Measurements from ENCODE around the gene RTL5.
A peak's percentile ranks its signal among the peaks of the same experiment; 100 is the strongest.

Gene RTL5

DNA sequence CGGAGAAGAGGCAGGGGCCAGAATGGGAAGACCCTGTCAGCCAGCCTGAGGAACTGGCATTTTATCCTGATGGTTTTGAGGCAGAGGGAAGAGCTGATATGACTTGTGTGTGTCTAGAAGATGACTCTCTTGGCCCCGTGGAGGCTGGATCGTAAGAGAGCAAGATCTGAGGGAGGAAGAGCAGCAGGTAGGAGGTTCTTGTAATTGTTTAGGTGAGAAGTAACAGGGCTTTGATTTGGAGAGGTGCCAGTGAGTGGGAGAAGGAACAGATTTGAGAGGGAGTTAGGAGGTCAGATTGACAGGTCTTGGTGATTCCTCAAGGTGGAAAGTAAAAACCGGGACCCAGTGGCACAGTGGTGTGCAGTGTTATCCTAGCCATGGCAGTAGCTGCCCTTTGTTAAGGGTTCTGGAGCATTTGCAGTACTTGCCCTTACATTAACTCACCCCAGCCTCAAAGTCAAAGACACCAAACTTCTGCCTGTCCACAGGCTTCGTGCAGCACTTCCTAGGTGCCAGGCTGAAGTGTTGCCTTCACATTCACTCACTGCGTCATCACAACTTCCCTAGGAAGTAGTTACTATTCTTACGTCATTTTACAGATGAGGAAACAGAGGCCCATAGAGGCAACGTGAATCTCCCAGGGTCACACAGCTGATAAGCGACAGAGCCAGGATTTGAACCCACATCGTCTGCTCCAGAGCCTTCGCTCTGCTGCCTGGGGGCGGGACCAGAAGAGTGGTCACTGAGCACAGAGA, 23.7 kb downstream of the RTL5 start:
- no peak for DNase-seq

DNA sequence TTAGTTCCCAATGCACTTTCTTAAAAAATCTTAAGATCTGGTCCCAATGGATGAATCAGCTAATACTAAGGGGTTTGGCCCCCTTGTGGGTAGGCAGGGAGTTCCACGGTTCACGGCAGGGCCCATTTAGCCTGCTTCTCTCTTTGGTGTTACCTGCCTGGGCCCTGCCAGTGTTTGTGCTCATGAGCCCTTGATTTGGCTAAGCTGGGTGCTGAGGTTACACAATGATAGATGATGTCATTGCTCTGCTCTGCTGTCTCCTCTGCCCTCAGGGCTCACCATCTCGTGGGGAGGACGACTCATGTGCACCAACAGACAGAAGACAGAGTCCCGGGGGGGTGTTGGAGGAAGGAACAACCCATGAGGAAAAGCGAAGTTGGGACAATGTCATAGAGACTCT, 24.4 kb downstream of the RTL5 start:
- peak; percentile 52 for DNase-seq

DNA sequence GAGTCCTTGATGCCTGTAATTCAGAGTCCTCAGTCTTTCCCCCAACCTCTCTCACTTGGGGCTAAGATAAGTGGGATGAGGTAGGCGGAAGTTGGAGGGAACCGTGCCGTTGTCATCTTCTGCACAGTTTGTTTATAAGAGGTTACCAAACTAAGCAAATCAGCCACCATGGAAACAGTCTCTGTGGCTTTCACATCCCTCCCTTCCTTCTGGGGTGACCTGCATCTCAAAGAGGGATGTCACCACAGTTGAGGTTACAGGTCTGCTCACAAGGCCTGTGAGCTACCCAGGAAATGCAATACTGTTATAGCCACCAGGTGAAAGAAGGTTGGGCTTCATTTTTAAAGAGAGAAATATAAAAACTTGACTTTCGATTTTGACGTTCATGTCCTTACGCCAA, 26.3 kb downstream of the RTL5 start:
- DNase-seq, result no peak

DNA sequence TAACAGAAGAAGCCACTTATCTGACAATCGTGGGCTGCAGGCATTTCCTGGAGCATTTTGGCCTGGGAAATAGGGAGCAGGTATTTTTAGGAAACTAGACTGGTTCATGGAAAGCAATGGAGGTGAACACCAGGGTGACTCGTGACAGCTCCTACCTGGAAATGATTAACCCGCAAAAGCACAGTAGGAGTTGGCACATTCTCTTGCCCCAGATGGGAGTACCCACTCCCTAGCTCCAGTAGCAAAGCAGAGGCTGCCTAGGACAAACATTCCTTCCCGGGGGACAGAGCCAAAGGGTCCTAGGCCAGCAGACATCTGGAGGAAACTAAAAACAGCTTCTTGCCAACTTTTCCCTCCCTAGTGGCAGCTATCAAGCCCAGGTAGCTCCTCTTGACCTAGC, 29.0 kb downstream of the RTL5 start:
- DNase-seq, result no peak

DNA sequence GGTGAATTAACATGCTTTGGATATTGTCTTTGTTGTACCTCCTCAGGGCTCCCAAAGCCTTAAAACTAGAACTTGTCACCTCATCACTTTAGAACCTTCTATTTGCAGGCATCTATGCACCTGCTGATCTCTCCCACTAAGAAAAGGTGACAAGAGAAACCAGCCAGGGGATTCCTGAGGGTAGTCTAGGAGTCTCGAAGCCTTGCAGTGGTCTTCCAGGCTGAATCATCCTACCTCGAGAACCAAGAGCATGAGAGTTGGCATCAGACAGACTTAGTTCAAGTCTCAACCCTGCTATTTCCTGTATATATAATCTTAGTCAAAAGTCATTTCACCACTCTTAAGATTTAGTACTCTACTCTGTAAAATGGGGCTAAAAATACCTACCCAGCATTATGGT, 29.6 kb downstream of the RTL5 start:
- DNase-seq, result peak; percentile 14

DNA sequence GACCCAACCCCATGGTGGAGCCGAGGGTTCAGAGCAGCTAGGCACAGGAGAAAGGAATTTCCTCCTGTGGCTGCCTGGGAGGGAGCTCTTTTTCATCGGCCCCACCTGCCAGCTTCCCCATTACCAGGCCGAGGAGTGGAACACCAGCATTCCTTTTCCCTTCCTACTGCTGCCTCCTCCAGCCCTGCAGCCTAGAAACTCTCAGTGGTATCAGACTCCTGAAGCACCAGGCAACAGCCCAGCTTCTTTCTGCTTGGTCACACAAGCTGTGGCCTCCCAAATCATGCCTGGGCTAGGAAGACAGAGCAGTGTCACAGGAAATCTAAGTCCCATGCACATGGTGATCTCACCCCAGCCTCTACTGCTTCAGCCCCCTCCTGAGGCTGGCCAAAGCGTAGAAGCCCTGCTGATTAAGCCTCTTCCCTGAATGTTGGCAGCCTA, 30.1 kb downstream of the RTL5 start:
- DNase-seq, result no peak

DNA sequence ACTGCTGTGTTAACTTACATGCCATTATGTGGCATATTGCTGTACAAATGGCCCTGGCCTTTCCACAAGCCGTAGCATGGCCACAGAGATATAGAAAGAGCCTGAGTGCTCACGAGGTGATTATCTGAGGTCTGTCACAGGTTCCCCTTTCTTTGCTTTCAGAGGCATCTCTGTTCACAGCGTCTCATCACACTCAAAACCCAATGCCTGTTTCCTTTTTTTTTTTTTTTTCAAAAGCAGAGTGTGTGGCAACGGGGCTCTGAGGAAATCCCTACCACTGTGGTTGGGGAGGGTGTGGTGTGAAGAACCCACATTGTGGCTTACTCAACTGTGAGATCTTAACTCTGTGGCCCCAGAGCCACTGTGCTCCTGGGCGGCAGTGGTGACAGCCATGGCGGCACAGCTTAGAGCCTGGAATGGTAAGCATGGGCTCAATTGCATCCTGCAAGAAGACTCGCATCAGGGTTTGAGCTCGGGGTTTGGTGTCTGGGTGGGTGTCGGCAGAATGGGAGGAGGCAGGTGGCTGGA, 30.8 kb downstream of the RTL5 start:
- DNase-seq, result no peak

DNA sequence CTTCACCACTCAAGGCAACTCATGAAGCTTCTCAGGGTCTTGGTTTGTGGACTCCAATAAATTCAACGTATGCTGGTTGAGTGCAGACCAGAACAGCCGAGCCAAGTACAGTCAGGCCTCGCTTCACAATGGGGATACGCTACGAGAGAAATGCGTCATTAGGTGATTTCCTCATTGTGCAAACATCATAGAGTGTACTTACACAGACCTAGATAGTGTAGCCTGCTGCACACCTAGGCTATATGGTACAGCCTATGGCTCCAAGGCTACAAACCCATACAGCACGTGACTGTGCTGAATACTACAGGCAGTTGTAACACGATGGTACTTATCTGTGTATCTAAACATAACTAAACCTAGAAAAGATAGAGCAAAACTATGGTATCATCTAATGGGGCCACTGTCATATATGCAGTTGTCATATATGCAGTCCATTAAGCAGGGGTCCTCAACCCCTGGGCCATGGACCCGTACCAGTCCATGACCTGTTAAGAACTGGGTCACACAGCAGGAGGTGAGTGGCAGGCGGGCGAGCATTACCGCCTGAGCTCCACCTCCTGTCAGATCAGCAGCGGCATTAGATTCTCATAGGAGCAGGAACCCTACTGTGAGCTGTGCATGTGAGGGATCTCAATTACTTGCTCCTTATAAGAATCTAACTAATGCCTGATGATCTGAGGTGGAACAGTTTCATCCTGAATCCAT, 31.5 kb downstream of the RTL5 start:
- DNase-seq, result no peak

DNA sequence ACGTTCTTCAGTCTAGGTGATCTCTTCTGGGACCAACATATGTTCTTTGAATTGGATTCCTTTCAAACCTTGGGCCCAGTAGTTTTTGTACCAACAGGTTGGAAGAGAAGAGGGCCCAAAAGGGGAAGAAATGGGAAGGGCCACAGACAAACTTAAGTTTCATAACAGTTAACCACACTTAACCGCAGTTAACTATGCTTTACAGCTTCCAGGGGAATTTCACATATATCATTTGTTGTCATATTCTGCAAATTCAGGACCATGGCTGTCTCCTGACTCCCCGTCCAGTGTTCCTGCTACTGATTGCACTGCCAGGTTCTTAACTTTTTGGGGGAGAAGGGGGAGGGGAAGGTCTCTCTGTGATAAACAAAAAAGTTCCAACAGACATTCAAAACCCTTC, 34.6 kb downstream of the RTL5 start:
- DNase-seq, result no peak

DNA sequence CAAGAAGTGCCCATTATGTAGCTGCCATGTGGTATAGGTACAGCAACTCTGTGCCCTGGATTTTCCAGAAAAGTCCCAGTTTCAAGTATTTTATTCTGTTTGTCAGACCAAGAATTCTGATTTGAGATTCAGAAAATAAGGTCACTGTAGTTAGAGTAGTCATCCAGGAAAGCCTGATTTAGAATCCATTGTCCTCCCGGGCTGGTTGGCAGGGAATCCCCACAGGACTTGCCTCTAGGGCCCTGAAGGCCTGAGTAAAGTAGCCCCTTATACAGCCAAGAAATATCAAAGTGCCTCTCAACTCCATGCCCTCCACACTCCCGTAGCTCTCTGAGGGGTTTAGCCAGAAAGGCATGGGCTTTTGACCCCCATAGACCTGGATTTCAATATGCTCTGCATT, 36.3 kb downstream of the RTL5 start:
- no peak for DNase-seq

DNA sequence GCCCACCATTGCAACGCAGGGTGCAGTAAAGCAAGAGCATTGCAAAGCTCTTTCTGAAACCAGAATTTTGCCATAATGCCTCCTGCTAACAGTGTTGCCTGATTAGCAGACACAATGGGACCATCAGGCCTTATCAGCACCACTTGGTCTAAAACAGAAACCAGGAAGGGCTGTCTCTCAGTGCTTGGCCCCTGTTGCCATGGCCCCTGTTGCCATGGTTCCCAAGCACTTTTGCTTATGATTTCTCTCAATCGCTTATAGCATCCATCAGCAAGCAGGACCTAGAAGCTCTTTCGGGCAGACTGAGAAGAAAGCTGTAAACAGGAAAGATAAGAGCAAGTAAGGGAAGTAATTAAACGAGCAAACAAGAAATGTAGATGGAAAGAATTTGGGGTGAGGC, 36.8 kb downstream of the RTL5 start:
- no peak for DNase-seq

DNA sequence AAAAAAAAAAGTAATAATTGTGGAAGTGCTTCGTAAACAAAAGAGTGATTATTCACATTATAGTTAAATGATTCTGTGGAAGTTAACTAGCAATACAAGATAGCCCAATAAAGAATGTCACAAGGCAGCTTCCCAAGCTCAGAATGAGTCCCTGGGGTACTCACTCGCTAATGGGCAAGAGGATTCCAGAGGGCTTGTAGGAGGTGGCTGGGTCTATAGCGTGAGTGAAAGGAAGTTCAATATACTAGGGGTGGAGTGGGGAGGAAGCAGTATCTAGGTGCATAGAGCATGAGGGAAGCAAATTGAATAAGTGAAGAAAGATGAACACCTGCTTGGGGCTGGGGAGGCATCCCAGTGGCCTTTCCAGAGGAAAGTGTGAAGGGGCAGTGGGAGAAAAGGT, 42.5 kb downstream of the RTL5 start:
- no peak for DNase-seq

DNA sequence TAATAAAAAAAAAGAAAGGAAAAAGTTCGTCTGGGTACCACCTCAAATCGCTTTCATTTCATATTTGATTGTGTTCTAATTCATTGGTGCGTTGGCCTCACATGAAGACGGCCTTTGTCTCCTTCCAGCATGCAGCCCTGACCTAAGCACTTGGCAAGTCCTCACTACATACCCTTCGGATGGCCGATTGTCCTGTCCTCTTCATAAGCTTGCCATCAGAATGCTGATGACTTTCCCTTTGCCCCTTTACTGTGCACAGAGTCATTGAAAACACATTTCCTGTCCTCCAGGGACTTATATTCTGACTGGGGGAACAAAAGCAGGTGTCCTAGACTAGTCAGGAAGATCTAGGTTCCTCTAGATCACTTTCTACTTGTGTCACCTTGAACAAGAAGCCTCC, 43.0 kb downstream of the RTL5 start:
- no peak for DNase-seq

DNA sequence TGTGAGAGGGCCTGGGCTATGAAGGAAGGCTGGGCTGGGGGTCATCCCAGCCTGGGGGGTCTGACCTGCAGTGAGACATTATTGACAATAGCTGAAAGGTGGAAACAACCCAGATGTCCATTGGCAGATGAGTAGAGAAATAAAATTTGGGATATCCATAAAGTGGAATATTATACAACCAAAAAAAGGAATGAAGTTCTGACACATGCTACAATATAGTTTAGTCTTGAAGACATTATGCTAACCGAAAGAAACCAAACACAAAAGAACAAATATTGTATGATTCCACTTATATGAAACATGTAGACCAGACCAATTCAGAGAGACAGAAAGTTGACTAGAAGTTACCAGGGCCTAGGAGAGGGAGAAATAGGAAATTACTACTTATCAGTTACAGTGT, 44.7 kb downstream of the RTL5 start:
- DNase-seq, result no peak

DNA sequence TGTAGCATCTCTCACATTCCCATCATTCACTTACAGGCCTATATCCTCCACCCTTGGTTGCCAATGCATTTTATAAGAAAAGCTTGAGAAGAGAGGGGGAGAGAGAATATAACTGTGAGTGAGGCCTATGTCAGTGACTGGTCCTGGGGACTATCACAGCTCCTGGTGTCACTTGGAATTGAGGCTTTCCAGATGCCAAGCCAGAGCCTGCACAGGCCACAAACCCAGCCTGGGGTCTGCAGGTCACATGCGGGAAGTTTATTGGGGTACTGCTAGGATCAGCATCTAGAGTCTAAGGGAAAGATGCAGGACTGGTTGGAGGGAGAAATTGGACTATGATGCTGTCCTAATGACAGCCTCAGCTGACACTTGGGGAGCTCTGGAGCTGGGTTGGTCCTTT, 47.6 kb downstream of the RTL5 start:
- DNase-seq, result no peak

DNA sequence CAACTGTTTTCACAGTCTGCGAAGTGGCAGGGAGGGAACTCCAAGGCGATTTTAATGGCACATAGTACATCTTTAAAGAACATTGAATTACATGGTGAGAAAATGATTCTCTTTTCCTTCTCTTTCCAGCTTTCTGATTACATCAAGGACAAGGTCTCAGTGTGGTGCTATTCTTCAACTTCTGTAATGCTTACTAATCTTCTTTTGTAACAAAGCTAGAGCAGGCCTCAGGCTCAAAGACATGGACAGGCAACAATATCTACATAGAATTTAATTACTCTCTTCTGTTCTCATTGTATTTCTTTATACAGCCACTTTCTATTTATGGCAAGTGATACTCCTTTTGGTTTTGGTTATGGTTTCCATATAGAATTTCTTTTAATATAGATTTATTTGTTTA, 48.4 kb downstream of the RTL5 start:
- DNase-seq, result no peak

DNA sequence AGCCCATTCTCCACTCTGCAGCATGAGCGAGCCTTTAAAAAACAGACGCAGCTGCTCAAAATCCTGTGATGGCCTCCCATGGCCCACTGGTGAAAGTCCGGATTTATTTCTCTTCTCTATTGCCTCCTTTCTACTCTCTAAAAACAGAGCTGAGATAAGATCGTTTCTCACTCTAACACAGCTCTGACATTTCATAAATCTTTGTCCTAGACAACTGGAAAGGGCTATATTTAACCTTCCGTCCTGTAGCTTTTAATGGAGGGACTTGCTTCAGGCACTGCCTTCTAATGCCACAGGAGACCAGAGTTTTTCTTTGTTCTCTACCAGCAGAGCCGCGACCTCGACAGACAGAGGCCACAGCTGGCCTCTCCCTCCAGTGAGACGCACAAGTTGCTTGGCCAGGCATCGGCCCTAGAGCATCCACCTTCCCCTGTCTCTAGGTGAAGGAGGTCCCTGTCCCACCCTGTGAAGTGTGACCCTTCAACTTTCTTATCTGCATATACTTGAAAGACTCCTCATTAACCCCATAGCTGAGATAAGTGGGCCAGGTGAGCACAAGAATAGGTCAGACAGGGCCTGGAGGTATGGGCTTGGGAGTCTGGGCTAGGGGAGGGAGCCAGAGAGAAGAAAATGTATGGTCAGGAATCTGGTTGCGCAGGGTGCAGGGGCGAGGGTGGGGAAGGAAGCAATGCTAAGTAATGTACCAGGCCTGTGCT, 50.0 kb downstream of the RTL5 start:
- no peak for DNase-seq

DNA sequence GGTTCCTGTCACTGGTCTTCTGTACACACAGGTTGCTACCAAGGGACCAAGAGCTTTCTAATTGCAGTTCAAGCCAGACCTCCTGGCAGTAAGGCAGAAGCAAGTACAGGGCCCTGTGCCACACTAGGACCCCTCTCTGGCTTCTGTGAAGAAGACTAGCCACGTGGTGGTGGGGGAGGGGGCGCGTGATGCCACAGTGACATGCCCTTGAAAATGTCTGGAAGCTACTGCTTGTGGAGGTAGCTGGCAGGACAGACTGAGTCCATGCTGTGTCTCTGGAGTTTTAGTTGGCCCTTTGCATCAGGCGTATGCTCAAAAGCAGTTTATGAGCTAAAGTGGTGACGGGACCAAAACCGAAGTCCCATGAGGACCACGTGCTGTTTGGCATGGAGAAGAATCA, 50.9 kb downstream of the RTL5 start:
- DNase-seq, result no peak

DNA sequence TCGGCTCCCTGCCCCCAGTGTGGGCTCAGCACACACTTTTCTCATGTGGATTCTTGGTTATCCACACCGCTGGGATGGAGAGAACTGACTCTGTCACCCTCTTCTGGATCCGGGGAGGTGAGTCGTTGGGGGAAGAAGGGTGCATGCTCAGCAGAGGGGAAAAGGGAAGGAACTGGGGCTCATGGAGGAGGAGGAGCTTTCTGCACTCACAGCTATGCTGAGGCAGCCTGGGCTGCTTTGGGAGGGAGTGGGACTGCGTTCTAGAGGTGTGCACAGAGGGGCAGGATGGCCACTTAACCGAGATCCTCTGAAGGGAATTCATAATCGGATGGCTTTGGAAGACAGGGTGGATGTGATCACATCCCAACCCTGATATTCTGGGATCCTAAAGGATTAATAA, 51.6 kb downstream of the RTL5 start:
- DNase-seq, result no peak

DNA sequence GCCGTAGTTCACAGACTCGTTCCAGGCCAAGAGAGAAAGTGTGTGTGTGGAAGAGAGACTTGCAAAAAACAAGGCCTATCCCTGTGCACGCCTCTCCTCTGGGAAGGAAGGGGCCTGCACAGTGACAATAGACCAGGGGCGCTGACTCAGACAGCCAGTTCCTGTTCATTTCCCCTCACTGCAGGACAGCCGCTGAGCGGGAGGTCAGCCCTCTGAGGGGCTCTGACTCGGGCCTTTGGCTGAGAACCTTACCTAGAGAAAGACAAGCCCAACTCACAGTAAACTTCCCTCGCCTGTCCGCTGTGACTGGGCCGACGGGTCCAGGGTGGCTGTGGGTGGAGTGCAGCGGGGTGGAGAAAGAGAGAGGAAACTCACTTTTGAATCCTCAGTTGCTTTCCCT, 52.1 kb downstream of the RTL5 start:
- DNase-seq, result peak; percentile 8

DNA sequence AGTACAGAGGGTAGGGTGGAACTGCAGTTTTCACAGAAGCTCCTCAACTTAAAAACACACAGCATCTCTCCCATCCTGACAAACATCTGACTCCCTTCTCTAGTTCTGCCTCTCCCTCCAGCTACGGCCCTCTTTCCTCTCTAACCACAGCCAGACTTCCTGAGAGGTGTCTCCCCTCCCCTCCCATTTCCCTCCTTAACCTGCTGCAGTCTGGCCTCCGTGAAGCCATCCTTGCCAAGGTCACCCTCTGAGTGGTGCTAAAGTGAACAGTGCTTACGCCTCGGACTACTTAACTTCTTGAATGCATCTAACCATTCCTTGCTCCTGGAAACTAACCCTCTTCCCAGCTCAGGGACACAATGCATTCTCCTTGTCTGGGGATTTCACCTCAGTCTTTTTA, 53.3 kb downstream of the RTL5 start:
- no peak for DNase-seq
